Hindlimb muscle (tissue), 1 donor: ENCODE data around the gene SF3A2. TPM values are rescaled to one million over a fixed set of nuclear protein-coding genes. Genes with fewer than 3 reads are reported as not detected.

Source experiments
- DNase-seq: peaks from one replicate; pipeline ENCODE4 v3.0.0-alpha.2; 2013
- polyA plus RNA-seq: library from polyadenylated mRNA; unstranded; fragments of 120-200 nt; gene quantifications from one replicate; pipeline ENCODE4 v1.2.1, GENCODE V29; 2013; ENCODE audit not compliant: insufficient read length

SF3A2 gene
- polyA plus RNA-seq, 1 donor = 78.2 TPM

DNA sequence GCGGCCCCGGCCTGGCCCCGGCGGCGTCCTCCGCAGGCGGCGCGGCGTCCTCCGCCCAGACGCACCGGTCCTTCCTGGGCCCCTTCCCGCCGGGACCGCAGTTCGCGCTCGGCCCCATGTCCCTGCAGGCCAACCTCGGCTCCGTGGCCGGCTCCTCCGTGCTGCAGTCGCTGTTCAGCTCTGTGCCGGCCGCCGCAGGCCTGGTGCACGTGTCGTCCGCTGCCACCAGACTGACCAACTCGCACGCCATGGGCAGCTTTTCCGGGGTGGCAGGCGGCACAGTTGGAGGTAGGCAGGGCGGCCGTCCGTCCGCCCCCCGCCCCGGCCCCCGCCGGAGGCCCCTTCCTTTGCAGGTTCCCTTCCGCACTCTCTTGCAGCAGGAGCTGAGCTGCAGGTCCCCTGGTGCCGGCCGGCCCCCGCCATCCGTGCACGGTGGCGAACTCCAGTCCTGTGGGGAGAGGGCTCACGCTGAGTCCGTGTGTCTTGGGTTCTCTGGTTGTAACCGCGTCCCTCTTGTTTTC lies 9.7 kb upstream of the SF3A2 start:
- DNase-seq = no peak

DNA sequence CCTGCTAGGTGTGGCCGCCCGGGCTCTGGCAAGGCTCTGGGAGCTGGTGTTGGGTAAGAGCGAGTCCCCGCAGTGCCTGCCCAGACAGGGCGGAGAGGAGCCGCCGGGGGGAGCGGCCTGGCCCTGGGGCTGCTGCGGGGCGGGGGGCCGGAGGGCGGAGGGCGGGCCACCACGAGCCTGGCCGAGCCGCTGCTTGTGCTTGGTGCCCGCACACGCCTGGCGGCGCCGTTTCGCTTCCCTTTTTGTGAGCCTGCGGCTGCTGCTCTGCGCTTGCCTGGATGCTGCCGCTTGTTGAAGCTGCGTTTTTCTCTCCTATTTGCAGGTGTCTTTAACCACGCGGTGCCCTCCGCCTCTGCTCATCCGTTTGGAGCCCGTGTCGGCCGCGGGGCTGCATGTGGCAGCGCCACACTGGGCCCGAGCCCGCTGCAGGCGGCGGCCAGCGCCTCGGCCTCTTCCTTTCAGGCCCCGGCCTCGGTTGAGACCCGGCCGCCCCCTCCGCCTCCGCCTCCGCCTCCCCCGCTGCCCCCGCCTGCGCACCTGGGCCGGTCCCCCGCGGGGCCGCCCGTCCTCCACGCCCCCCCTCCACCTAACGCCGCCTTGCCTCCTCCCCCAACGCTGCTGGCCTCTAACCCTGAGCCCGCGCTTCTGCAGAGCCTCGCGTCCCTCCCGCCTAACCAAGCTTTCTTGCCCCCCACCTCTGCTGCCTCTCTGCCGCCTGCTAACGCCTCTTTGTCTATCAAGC lies 9.0 kb upstream of the SF3A2 start:
- DNase-seq = no peak

DNA sequence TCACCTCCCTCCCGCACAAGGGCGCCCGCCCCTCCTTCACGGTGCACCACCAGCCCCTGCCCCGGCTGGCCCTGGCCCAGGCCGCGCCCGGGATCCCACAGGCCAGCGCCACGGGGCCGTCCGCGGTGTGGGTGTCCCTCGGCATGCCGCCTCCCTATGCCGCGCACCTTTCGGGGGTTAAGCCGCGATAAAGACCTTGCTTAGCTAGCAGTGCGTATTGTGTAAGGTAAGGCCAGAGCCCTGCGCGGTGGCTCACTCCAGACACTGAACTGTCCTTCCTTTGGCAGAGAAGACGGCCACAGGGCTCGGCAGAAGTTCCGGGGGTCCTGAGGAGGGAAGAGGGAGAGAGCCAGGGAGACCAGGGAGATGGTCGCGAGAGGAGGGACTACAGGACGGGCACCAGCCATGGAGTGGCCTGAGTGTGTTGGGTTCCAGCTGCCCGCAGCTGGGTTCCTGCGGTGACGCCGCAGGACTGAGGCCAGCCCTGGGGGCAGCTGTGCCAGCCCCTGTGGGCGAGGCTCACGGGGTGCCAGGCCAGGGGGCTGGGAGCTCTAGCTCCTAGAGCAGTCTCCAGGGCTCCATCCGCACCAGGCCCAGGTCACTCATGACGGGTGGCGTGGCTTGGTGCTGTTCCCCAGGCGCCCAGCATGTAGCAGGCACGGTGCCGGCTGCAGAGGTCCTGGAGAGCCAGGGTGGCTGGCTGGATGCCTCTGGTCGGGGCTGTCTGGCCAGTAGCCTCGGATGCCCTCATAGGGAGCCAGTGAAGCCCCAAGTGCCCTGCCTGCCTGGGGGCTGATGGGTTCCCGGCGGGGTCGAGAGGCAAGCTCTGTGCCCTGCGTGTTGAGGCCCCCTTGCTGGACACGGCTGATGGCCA lies 8.2 kb upstream of the SF3A2 start:
- no peak for DNase-seq

DNA sequence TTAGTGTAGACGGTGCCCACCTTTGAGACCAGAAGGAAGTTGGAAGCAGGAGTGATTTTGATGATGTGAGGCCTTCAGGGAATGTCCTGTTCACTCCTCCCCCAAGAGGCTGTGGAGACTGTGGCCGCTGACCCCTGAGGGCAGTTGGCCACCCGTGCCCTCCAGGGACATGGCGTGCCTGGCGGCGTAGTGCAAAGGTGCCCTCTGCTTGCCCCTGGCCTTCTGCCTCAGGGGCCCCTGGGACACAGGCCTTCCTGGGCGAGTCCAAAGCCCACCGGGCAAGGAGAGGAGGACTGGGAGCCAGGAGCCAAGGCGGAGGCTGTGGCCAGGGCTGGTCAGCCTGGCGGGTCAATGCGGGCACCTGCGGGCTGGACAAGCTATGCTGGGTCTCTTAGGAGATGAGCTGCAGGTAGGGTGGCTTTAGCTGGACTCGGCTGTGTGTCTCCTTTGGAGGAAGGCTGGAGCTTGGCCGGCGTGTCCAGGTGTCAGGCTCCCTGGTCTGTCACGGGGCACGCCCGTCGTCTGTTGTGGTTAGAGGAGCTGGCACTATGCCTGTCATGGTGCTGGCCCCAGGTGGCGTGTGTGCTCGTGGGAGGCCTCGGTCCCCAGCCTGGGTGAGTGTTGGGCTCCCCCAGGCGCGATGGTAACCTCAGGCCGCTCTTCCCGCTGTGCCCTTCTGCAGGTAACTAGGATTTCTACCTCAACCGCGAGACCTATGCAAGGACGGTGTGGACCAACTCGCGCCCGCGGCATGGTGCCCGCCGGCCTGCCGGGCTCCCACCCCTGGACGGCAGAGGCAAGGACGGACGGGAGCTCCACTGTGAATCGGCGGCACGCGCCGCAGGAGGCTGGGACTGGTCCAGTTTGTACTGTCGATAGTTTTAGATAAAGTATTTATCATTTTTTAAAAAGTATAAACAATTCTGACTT lies 7.3 kb upstream of the SF3A2 start:
- DNase-seq = no peak

DNA sequence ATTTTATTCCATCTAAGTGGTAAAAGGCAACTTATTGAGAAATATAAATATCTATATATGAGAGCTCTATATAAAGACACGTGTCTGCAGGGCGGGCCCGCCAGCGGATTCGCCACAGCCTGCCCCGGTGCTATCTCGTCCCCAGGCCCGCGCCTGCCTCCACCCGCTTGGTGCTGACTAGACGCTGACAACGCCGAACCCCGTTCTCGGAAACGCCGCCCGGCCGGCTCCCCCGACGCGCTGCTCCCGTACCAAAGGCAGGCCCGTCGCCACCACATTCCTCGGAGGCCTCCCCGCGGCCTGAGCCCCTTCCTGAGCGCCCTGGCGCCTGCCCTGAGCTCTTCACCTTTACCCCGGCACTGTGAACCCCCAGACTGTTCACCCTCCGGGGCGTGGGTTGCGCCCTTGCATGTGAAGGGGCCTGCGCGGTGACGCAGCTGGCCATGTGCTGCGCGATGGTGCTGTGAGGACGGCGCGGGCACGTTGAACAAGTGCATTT lies 6.5 kb upstream of the SF3A2 start:
- DNase-seq = no peak

DNA sequence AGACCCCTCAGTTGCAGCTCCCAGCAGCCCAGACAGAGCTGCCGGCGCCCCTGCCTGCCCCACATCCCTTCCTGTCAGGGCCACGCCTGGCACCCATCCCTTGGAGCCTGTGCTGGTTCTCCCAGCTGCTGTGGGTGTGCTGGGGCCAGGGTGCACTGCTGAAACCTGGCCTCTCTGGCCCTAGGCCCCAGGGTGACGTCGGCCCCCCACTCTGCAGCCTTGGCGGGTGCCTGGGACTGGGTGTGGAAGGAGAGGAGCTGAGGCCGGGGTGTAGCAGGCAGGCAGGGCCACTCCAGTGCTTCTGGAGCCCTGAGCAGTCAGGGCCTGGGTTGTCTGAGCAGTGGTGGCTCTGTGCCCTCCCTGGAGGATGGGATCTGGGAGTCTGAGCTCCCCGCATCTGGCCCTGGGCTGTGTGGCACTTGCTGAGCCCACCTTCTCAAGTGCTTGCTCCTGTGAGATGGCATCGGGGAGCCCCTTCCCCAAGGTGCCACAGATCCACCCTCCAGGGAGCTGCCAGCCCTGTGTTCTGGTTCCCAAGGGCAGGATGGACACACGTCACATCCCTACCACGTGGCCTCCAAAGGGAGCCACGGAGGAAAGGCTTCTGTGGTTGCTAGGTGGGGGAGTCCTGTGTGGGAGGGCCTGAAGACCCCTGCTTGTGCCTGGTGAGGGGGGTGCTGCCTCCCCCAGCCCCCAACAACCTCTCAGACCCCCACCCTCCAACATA lies 5.7 kb upstream of the SF3A2 start:
- DNase-seq = no peak

DNA sequence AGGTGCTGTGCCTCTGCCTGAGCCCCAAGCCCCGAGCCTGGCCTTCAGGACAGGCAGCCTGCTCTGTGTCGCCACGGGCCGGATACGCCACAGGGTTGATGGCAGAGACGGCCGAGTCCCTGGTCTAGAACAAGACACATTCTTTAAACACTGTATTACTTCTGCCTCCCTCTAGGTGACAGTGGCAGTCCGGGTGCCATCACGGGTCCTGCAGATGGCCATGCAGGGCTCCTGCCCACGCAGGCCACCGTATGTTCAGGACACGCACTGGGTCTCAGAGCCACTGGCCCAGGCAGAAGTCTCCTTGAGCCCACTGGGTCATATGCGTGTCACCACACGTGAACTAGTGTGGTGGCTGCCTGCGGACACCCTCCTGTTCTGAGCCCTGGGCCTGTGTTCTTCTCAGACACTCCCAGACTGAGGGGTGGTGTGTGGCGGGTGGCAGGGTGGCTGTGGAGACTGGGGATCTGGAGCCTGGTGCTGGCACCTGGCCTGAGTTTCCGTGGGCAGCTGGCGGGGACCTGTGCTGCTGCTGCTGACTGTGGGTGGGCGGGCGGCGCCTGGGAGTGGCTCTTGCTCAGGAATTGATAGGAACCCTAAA lies 4.9 kb upstream of the SF3A2 start:
- no peak for DNase-seq

DNA sequence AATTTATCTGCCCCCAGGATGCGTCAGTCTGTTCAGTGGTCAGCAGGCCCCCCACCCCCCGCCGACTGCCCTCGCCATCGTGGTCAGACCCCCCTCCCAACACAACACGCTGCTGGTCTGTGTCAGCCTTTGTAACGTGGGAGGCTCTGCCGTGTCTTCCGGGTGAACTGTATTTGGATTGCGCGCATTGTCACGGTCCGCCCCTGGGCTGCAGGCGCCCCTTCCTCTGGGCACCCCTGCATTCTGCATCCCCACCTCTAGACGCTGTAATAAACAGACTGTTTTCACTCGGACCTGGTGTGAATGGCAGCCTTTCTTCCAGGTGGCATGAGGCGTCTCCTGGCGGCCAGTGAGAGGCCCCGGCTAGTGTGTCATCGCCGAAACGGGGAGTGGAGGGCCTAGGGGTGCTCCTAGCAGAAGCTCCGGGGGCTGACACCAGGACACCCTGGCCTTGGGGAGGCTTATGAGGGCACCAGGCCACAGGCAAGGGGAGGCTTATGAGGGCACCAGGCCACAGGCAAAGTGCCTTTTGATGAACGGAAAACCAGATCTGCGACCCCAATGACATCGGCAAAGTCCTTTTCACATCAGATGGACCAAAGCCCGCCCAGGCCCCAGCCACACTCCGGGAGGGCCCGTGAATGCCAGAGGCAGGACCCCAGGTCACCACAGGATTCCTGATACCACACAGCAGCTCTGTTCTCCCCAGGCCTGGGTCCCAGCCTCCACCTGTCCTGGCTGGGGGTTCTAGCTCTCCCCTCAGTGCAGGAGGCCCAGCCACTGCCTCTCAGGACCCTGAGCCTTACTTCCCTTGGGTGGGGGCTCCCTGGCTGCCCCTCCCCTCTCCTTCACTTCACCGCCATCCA lies 4.1 kb upstream of the SF3A2 start:
- DNase-seq = no peak

DNA sequence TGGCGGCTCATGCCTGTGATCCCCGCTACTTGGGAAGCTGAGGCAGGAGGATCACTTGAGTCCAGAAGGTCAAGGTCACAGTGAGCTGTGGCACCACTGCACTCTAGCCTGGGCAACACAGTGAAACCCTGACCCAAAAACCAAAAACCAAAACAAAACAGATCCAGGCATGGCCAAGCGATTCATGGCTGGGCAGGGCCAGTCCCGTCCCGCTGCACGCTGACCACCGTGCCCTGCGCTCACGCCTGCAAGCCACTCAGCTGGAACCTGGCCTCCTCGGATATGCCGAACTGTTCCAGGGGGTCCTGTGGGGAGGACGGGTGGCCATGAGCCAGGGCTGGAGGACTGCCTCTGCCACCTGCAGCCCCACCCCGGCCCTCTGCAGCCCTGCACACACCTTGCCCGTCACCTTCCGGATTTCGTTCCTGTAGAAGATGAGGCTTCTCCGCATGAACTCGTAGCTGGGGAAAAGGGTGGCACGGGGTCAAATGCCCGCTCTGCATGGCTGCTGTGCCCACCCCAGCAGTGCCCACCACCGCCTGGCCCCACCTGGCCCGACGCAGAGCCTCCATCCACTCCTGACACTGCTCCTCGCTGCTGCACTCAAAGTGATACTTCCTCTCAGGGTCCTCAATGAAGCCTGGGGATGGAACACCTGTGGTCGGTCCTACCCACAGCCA lies 2.9 kb upstream of the SF3A2 start:
- DNase-seq = no peak

DNA sequence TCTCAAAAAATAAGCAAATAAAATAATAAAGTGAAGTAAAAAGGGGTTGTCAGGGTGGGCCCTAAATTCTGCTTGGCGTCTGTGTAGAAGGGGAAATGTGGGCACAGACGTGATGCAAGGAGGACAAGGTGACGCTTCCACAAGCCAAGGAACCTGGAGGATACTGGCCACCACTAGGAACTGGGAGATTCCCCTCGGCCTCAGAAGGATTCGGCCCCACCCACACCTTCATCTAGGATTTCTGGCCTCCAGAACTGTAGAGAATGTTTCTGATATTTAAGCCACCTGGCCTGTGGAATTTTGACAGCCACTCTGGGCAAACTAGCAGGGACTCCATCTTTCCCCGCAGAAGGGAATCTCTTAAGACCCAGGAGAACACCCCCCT lies 1.6 kb upstream of the SF3A2 start:
- no peak for DNase-seq

DNA sequence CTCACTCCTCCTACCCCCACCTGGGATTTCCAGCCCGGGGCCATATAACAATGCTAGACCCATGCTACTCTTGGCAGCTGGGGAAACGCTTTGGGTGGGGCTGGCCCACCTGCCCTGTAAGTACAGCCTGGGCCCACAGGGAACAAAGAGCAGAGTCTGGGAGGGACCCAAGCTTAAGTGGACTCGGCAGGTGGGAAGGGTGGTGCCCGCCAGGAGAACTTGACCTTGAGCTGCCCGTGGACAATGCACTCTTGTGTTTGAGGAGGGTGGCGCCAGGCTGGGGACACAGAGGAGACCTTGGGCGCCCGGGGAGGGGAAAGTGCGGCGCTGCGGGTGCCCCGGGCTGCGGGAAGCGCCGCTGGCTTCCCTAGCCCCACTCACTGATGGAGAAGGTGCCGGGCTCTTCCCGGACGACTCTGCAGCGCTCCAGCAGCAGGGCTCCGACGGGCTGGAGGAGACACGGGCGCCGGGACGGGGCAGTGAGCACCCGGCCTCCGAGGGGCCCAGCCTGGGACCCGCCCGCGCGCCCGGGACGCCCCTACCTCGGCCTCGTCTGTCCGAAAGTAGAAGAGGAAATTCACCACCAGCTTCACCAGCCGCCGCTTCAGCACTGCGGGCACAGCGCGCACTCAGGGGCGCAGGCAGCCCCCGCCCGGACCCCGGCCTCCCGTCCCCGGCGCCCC lies 1.1 kb upstream of the SF3A2 start:
- DNase-seq = no peak

DNA sequence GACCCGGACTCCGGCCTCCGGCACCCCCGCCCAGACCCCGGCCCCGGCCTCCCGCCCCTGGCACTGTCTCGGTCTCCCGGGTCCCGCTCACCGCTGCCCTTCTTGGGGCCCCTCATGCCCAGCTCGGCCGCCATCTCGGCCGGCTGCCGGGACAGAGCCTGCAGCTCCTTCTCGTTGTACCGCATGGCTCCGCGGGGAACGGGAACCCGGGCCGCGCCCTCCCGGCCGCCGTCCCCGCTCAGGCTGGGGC lies 635 bp upstream of the SF3A2 start:
- DNase-seq = no peak

DNA sequence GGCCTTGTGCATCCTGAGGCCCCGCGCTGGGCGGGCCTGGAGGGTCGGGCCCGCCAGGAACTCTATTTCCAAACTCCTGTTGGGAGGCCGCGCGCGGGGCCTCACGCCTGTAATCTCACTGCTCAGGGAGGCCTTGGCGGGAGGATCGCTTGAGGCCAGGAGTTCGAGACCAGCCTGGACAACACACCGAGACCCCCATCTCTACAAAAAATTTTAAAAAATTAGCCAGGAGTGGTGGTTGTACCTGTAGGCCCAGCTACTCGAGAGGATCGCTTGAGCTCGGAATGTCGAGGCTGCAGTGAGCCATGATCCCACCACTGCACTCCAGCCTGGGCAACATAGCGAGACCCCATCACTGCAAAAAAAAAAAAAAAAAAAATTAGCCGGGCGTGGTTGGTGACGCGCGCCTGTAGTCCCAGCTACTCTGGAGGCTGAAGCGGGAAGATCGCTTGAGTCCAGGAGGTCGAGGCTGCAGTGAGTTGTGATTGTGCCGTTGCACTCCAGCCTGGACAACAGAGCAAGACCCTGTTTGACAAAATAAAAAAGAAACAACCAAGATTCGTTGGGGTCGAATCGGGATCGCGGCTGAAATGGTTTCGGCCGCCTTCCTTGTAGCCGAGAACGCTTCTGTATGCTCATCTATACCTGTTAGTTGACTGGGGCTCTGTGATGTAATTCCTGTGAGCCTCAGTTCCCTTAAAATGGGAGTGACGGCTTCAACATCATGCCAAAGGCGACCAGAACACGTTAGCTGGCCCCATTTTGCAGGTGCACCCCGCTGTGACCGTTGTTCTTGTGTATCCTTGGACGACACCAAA lies 636 bp downstream of the SF3A2 start:
- no peak for DNase-seq

DNA sequence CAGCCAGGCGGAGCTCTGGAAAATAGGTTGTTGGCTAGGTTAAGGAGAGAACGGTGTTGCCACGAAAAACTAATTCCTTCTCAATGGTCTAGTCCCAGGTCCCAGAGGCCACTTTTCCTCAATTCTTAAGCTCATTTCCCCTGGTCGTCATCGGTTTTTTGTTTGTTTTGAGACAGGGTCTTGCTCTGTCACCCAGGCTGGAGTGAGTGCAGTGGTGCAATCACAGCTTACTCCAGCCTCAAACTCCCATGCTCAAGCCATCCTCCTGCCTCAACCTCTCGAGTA lies 1.2 kb downstream of the SF3A2 start:
- no peak for DNase-seq

DNA sequence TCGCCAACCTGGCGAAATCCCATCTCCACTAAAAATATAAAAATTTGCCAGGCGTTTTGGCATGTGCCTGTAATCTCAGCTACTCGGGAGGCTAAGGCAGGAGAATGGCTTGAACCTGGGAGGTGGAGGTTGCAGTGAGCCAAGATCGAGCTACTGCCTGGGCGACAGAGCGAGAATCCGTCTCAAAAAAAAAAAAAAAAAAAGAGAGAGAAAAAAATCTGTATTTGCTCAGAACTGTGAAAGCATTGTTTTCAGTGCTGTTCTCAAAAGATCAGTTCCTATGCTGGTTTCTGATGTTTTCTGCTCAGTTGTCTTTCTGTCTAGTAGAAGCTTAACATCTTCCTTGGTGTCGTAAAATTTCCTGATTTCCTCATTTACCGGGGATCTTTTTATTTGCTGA lies 2.5 kb downstream of the SF3A2 start:
- DNase-seq = no peak

DNA sequence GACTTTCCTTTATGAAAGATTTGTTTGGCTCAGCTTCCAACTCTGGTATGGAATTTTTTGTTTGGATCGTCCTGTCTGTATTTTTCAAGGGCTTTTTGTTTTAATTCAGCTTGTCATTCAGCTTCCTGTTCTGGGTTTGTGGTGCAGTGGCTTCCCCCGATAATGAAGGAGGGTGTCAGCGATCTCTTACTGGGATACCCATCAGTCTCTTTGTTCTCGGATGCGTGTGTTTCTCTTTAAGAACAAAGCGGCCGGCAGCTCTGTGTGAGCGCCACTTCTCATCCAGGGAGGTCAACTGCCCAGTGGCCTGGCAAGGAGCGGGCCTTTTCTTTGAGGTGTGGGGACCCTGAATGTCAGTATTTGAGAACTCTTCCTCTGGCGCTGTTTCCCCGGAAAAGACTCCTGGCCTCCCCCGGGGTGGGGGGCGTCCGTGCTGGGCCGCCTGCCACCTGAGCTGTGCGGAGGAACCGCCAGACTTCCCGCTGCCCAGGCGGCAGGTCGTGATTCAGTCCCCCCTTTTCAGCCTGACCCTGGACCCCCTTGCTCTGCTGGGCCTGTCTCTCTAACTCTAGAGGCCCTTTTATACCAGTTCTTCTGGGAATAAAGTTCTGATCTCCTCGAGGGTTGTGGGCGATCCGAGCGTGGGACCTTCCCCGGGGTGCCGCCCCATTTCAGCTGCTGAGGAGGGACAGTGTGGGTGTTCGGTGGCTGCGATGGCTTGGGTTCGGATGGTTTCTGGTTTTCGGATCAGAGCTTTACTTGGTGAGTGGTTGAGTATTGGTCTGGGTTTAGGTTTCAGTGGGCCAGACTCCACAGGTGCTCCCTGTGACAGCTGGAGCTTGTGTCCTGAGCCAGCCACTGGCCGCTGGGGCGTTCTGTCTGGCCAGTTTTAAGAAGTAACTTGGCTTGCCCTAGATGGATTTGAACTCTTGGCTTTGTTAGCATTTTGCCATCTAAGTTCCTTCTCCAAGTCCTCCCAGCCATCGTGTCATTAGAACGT lies 3.4 kb downstream of the SF3A2 start:
- no peak for DNase-seq
